Mammary epithelial cell (primary cell): Measurements from ENCODE around the gene KIRREL3.

Experiments used
- CTCF ChIP-seq, 2 donors: IDR thresholded peaks in 1 of 2; conservative IDR thresholded peaks in 1 of 2; 2 replicates each; pipeline ENCODE4 v1.5.1; 2011 to 2012; ENCODE audit warnings: inconsistent platforms in 2 of 2, low read length in 2 of 2, mild to moderate bottlenecking in 2 of 2, control low read depth in 1 of 2, low read depth in 1 of 2; ENCODE audit not compliant: insufficient read depth in 1 of 2; ENCODE audit errors: extremely low read depth in 1 of 2
- EZH2 ChIP-seq: IDR thresholded peaks from 2 replicates; pipeline ENCODE4 v1.6.1; 2012; ENCODE audit warnings: low read length, inconsistent platforms, borderline replicate concordance

GRCh38 chr11:126507646-126508045, 492.9 kb downstream of the KIRREL3 start:
- TF ChIP-seq CTCF (conservative IDR thresholded peaks at IDR 0.05 in 1 of 2, IDR thresholded peaks at IDR 0.05 in 1 of 2; ENCODE audit: extremely low read depth in 1 of 2, insufficient read depth in 1 of 2, low read depth in 1 of 2, low read length in 2 of 2) (no peak), EZH2 (no peak)
